ENCODE data around the gene FMN1.

FMN1 gene

GRCh38 chr15:33005582-33005981 lies 188.9 kb downstream of the FMN1 start:
- DNase-seq: no peak

- no peak for DNase-seq
These were observed 192.6 kb downstream of the FMN1 start for GRCh38 chr15:33001926-33002325.

GRCh38 chr15:32998979-32999672 lies 195.4 kb downstream of the FMN1 start:
- DNase-seq: no peak

- no peak for DNase-seq
These were observed 196.3 kb downstream of the FMN1 start for GRCh38 chr15:32998182-32998581.

- DNase-seq: no peak
These were observed 199.6 kb downstream of the FMN1 start for GRCh38 chr15:32994810-32995424.

GRCh38 chr15:32993285-32993684 lies 201.2 kb downstream of the FMN1 start:
- DNase-seq: no peak

- no peak for DNase-seq
These were observed 202.8 kb downstream of the FMN1 start for GRCh38 chr15:32991619-32992111.

GRCh38 chr15:32990071-32990470 lies 204.4 kb downstream of the FMN1 start:
- no peak for DNase-seq

GRCh38 chr15:32987067-32987466 lies 207.4 kb downstream of the FMN1 start:
- no peak for DNase-seq

- no peak for DNase-seq
These were observed 208.4 kb downstream of the FMN1 start for GRCh38 chr15:32986147-32986546.

- DNase-seq: no peak
These were observed 210.8 kb downstream of the FMN1 start for GRCh38 chr15:32983679-32984078.

- no peak for DNase-seq
These were observed 212.5 kb downstream of the FMN1 start for GRCh38 chr15:32982001-32982400.

- no peak for DNase-seq
These were observed 213.0 kb downstream of the FMN1 start for GRCh38 chr15:32981536-32981935.

GRCh38 chr15:32979710-32980109 lies 214.8 kb downstream of the FMN1 start:
- no peak for DNase-seq

GRCh38 chr15:32977506-32977905 lies 217.0 kb downstream of the FMN1 start:
- DNase-seq: no peak

- DNase-seq: no peak
These were observed 219.8 kb downstream of the FMN1 start for GRCh38 chr15:32974691-32975090.

GRCh38 chr15:32972686-32973085 lies 221.8 kb downstream of the FMN1 start:
- no peak for DNase-seq

- DNase-seq: no peak
These were observed 223.7 kb downstream of the FMN1 start for GRCh38 chr15:32970847-32971246.

- DNase-seq: no peak
These were observed 227.0 kb downstream of the FMN1 start for GRCh38 chr15:32967521-32967920.

GRCh38 chr15:32966512-32966911 lies 228.0 kb downstream of the FMN1 start:
- DNase-seq: no peak

- no peak for DNase-seq
These were observed 228.6 kb downstream of the FMN1 start for GRCh38 chr15:32965897-32966296.

GRCh38 chr15:32959077-32959476 lies 235.4 kb downstream of the FMN1 start:
- no peak for DNase-seq

- DNase-seq: no peak
These were observed 237.3 kb downstream of the FMN1 start for GRCh38 chr15:32957219-32957618.

GRCh38 chr15:32956711-32957110 lies 237.8 kb downstream of the FMN1 start:
- DNase-seq: no peak

- DNase-seq: no peak
These were observed 238.5 kb downstream of the FMN1 start for GRCh38 chr15:32956006-32956405.

Data from KG1 (cell line).